Uterus (tissue), 4 donors: Measurements from ENCODE around the gene DCC. TPM values are rescaled to one million over a fixed set of nuclear protein-coding genes. Genes with fewer than 3 reads are reported as not detected.
"Not testable (repeated sequence)": the region's sequence is repeated elsewhere in the genome, so short reads cannot be mapped to it uniquely, and the experiment has no call there.

Experiments
- DNase-seq, 2 donors: peaks; one replicate each; pipeline ENCODE4 v3.0.0-alpha.2; 2019 to 2020
- H3K27ac ChIP-seq, 2 donors: fragments of 200-600 bp; sonication (generic); 1 replicate in 1 of 2; 2 replicates in 1 of 2; pipeline ENCODE4 v1.5.1; 2016 to 2018
- H3K27me3 ChIP-seq, 2 donors: fragments of 200-600 bp; sonication (generic); one replicate each; pipeline ENCODE4 v1.5.1; 2018 to 2019; ENCODE audit warnings: control low read depth in 1 of 2
- H3K36me3 ChIP-seq, 2 donors: fragments of 200-600 bp; sonication (generic); one replicate each; pipeline ENCODE4 v1.5.1; 2019; ENCODE audit warnings: control low read depth in 1 of 2
- H3K4me1 ChIP-seq, 2 donors: fragments of 200-600 bp; sonication (generic); one replicate each; pipeline ENCODE4 v1.5.1; 2018 to 2019; ENCODE audit warnings: control low read depth in 1 of 2
- H3K4me3 ChIP-seq, 2 donors: fragments of 200-600 bp; sonication (generic); 1 replicate in 1 of 2; 2 replicates in 1 of 2; pipeline ENCODE4 v1.5.1; 2018 to 2019; ENCODE audit warnings: mild to moderate bottlenecking in 1 of 2
- H3K9me3 ChIP-seq, 2 donors: fragments of 200-600 bp; sonication (generic); one replicate each; pipeline ENCODE4 v1.5.1; 2019; ENCODE audit warnings: control low read depth in 1 of 2
- POLR2A ChIP-seq, 2 donors: fragments of 450-650 bp; IDR thresholded peaks; one replicate each; pipeline ENCODE4 v1.6.1; 2016; ENCODE audit warnings: antibody characterized with exemption in 2 of 2, mild to moderate bottlenecking in 1 of 2, moderate library complexity in 1 of 2
- intact Hi-C: fragments of 100-400 bp; cut with DNase I; formaldehyde crosslinking; loops from one replicate; pipeline ENCODE4 v1.15.1; 2023; ENCODE audit warnings: low total_unique reads
- total RNA-seq, 4 donors: library from RNA; depleted of rRNA in 3 of 4; stranded (reverse); fragments of >200 nt in 3 of 4; gene quantifications; one replicate each; pipeline versions ENCODE4 v1.1.0 to v1.2.4, GENCODE V29; 2014 to 2023
- TF ChIP-seq, protein P1 (sequence below), 4 experiments: fragments of 200-600 bp in 2 of 4; fragments of 450-650 bp in 2 of 4; sonication (generic) in 2 of 4; IDR thresholded peaks; one replicate each; pipeline ENCODE4 v1.5.1; 2016 to 2019; ENCODE audit warnings: antibody characterized with exemption in 4 of 4, mild to moderate bottlenecking in 2 of 4, moderate library complexity in 1 of 4
- donor health status: DM: yes; HTN: yes; CAD: no.

Gene DCC
- total RNA-seq, 4 donors from 2014 or later, result 0.40 to 3.2 TPM; not detected in 2

GRCh38 chr18:52353589-52353988, 13.6 kb downstream of the DCC start:
- intact Hi-C loops, result no loop called here
- H3K27ac ChIP-seq, result no peak overlapping the region
- DNase-seq, result no peak
- no peaks in the 10 kb centered on the region for H3K36me3 ChIP-seq
- H3K4me1 ChIP-seq, result no peaks in the 10 kb centered on the region
- no peak overlapping the region for H3K4me3 ChIP-seq
- TF ChIP-seq, protein P1, sequence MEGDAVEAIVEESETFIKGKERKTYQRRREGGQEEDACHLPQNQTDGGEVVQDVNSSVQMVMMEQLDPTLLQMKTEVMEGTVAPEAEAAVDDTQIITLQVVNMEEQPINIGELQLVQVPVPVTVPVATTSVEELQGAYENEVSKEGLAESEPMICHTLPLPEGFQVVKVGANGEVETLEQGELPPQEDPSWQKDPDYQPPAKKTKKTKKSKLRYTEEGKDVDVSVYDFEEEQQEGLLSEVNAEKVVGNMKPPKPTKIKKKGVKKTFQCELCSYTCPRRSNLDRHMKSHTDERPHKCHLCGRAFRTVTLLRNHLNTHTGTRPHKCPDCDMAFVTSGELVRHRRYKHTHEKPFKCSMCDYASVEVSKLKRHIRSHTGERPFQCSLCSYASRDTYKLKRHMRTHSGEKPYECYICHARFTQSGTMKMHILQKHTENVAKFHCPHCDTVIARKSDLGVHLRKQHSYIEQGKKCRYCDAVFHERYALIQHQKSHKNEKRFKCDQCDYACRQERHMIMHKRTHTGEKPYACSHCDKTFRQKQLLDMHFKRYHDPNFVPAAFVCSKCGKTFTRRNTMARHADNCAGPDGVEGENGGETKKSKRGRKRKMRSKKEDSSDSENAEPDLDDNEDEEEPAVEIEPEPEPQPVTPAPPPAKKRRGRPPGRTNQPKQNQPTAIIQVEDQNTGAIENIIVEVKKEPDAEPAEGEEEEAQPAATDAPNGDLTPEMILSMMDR (IDR thresholded peaks at IDR 0.05), result no peak
- TF ChIP-seq POLR2A (IDR thresholded peaks at IDR 0.05), result no peak
- H3K27me3 ChIP-seq, result no peaks in the 10 kb centered on the region
- H3K9me3 ChIP-seq, result no peaks in the 10 kb centered on the region

DNA sequence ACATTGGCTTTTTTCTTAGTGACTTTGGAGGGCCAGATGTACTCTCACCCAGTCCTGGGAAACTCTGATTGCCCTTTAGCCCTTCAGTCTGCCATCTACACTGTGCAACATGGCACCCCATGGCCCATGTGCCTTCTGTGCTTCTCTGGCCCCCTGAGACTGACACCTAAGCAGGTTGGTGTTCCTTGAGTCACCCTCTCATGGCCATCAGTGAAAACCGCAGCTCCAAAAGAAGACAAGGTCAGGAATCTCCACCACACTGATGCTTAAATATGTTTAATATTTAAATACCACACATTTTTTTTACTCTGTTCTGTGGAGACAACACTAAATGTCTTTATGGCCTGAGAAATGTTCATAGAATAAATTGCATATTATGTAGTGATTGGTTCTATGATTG, 23.9 kb downstream of the DCC start:
- no peak for DNase-seq
- H3K27me3 ChIP-seq, result no peaks in the 10 kb centered on the region
- H3K4me3 ChIP-seq, result no peak overlapping the region
- no peaks in the 10 kb centered on the region for H3K36me3 ChIP-seq
- TF ChIP-seq, protein P1 (IDR thresholded peaks at IDR 0.05), result no peak
- TF ChIP-seq POLR2A (IDR thresholded peaks at IDR 0.05), result no peak
- no peaks in the 10 kb centered on the region for H3K9me3 ChIP-seq
- no peak overlapping the region for H3K27ac ChIP-seq
- no peaks in the 10 kb centered on the region for H3K4me1 ChIP-seq
- intact Hi-C loops, result no loop called here

GRCh38 chr18:52366851-52367250, 26.9 kb downstream of the DCC start:
- H3K4me1 ChIP-seq, H3K27me3 ChIP-seq, H3K9me3 ChIP-seq, H3K4me3 ChIP-seq, intact Hi-C loops, H3K27ac ChIP-seq, H3K36me3 ChIP-seq, DNase-seq: not testable (repeated sequence)

DNA sequence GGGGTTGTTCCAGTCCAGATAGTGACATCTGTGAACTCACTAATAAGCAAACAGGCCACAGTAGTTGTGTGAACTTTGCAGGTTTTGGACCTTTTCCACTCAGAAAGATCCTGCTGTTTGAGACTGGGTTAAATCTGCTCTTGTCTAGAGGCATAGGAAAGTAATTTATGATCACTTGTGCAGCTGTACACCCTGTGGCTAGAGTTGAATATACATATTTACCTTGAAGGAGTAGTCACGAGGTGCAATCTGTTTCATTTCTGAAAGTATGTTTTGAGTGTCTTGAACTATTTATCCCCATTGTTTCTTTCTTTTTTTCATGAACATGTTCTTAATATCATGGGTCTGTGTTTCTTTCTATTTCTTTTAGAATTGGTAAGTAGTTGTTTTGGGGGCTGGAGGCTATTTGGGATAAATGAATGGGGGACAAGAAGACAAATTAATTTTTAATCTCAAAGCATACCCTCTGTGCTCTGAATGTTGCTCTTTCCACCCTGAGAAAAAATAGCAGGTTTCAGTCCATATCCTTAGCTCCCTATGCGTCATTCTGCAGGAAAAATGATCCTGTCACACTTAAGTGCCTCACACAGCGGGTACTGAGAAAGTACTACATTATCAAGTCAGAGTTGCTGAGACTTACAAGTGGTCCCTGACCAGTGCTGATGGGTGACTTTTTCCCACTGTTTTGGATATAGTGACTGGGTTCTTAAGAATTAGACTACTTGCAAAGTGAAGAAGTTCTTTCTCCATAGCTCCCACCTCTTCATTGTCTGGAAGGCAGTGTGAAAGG, 28.2 kb downstream of the DCC start:
- Histone ChIP-seq H3K27me3 (no peaks in the 10 kb centered on the region), H3K4me3 (no peak overlapping the region), H3K27ac (no peak overlapping the region), H3K9me3 (no peaks in the 10 kb centered on the region), H3K4me1 (no peaks in the 10 kb centered on the region), H3K36me3 (no peaks in the 10 kb centered on the region)
- TF ChIP-seq POLR2A (IDR thresholded peaks at IDR 0.05), result no peak
- TF ChIP-seq, protein P1 (IDR thresholded peaks at IDR 0.05), result no peak
- intact Hi-C loops, result no loop called here
- DNase-seq, result no peak

GRCh38 chr18:52370841-52371240, 30.8 kb downstream of the DCC start:
- TF ChIP-seq, protein P1 (IDR thresholded peaks at IDR 0.05), result no peak
- no peak for TF ChIP-seq POLR2A (IDR thresholded peaks at IDR 0.05)
- H3K4me1 ChIP-seq, result no peaks in the 10 kb centered on the region
- no peaks in the 10 kb centered on the region for H3K27me3 ChIP-seq
- no peaks in the 10 kb centered on the region for H3K9me3 ChIP-seq
- H3K36me3 ChIP-seq, result no peaks in the 10 kb centered on the region
- no peak overlapping the region for H3K27ac ChIP-seq
- no peak for DNase-seq
- no peak overlapping the region for H3K4me3 ChIP-seq
- intact Hi-C loops, result no loop called here
